PFSK-1 (cell line): ENCODE results near the gene MARK4.

Source experiments
- FOXP2 ChIP-seq: optimal IDR thresholded peaks from 2 replicates; pipeline ENCODE3; 2011; ENCODE audit warnings: borderline replicate concordance, control low read depth, inconsistent platforms; ENCODE audit not compliant: insufficient read depth; ENCODE audit errors: extremely low read length, extremely low read depth
- POLR2AphosphoS5 ChIP-seq: IDR thresholded peaks from 2 replicates; pipeline ENCODE4 v1.6.1; 2012; ENCODE audit warnings: low read depth, mild to moderate bottlenecking, control low read depth, low read length, moderate library complexity
- SIN3A ChIP-seq: IDR thresholded peaks from 2 replicates; pipeline ENCODE4 v1.6.1; 2012; ENCODE audit warnings: mild to moderate bottlenecking, low read length, moderate library complexity, borderline replicate concordance; ENCODE audit not compliant: insufficient read depth
- TAF1 ChIP-seq: IDR thresholded peaks from 2 replicates; pipeline ENCODE4 v1.6.1; 2012; ENCODE audit warnings: low read length, control low read depth, borderline replicate concordance; ENCODE audit not compliant: insufficient read depth
- TF ChIP-seq, protein P1 (sequence below), 2 experiments: IDR thresholded peaks; 2 replicates each; pipeline versions ENCODE4 v1.6.1 to v1.8.0; 2011 to 2012; ENCODE audit warnings: low read depth in 2 of 2, low read length in 2 of 2, control low read depth in 1 of 2, inconsistent platforms in 1 of 2, mild to moderate bottlenecking in 1 of 2, moderate library complexity in 1 of 2; ENCODE audit not compliant: insufficient read depth in 1 of 2

GRCh38 chr19:45249261-45250033 lies 1.6 kb upstream of the MARK4 start:
- no peak for TF ChIP-seq TAF1
- no peak for TF ChIP-seq SIN3A
- TF ChIP-seq POLR2AphosphoS5: no peak
- TF ChIP-seq, protein P1, sequence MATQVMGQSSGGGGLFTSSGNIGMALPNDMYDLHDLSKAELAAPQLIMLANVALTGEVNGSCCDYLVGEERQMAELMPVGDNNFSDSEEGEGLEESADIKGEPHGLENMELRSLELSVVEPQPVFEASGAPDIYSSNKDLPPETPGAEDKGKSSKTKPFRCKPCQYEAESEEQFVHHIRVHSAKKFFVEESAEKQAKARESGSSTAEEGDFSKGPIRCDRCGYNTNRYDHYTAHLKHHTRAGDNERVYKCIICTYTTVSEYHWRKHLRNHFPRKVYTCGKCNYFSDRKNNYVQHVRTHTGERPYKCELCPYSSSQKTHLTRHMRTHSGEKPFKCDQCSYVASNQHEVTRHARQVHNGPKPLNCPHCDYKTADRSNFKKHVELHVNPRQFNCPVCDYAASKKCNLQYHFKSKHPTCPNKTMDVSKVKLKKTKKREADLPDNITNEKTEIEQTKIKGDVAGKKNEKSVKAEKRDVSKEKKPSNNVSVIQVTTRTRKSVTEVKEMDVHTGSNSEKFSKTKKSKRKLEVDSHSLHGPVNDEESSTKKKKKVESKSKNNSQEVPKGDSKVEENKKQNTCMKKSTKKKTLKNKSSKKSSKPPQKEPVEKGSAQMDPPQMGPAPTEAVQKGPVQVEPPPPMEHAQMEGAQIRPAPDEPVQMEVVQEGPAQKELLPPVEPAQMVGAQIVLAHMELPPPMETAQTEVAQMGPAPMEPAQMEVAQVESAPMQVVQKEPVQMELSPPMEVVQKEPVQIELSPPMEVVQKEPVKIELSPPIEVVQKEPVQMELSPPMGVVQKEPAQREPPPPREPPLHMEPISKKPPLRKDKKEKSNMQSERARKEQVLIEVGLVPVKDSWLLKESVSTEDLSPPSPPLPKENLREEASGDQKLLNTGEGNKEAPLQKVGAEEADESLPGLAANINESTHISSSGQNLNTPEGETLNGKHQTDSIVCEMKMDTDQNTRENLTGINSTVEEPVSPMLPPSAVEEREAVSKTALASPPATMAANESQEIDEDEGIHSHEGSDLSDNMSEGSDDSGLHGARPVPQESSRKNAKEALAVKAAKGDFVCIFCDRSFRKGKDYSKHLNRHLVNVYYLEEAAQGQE (IDR thresholded peaks at IDR 0.05; ENCODE audit: insufficient read depth in 1 of 2, low read depth in 2 of 2, low read length in 2 of 2): no peak
- TF ChIP-seq FOXP2: no peak
